Peyer's patch (tissue), 4 donors: Measurements from ENCODE around the gene C1QTNF9. TPM values are rescaled to one million over a fixed set of nuclear protein-coding genes. Genes with fewer than 3 reads are reported as not detected.

Experiments used
- DNase-seq, 3 donors: peaks; one replicate each; pipeline ENCODE4 v3.0.0-alpha.2; 2017 to 2019
- H3K27ac ChIP-seq, 4 donors: fragments of 200-600 bp; sonication (generic); one replicate each; pipeline ENCODE4 v1.5.1; 2016 to 2019
- H3K27me3 ChIP-seq, 2 donors: fragments of 200-600 bp; sonication (generic); one replicate each; pipeline ENCODE4 v1.5.1; 2019
- H3K36me3 ChIP-seq, 3 donors: fragments of 200-600 bp; sonication (generic); one replicate each; pipeline ENCODE4 v1.5.1; 2016 to 2019
- H3K4me1 ChIP-seq, 4 donors: fragments of 200-600 bp; sonication (generic); one replicate each; pipeline ENCODE4 v1.5.1; 2016 to 2019
- H3K4me3 ChIP-seq, 4 donors: fragments of 200-600 bp; sonication (generic); 1 replicate in 3 of 4; 2 replicates in 1 of 4; pipeline ENCODE4 v1.5.1; 2016 to 2019; ENCODE audit warnings: mild to moderate bottlenecking in 1 of 4
- H3K9me3 ChIP-seq, 4 donors: fragments of 200-600 bp; sonication (generic); one replicate each; pipeline ENCODE4 v1.5.1; 2016 to 2019; ENCODE audit warnings: mild to moderate bottlenecking in 1 of 4
- POLR2A ChIP-seq, 2 donors: fragments of 450-650 bp; IDR thresholded peaks; one replicate each; pipeline ENCODE4 v1.5.1; 2017; ENCODE audit warnings: antibody characterized with exemption in 2 of 2, mild to moderate bottlenecking in 2 of 2, moderate library complexity in 2 of 2
- total RNA-seq, 4 donors: library from RNA; depleted of rRNA; stranded (reverse); fragments of >200 nt; gene quantifications; one replicate each; pipeline ENCODE4 v1.1.0, GENCODE V29; 2016
- TF ChIP-seq, protein P1 (sequence below), 6 experiments: fragments of 450-650 bp in 4 of 6; fragments of 200-600 bp in 2 of 6; sonication (generic) in 1 of 6; IDR thresholded peaks; one replicate each; pipeline ENCODE4 v1.5.1; 2017 to 2019; ENCODE audit warnings: antibody characterized with exemption in 6 of 6, mild to moderate bottlenecking in 3 of 6, moderate library complexity in 1 of 6

The C1QTNF9 gene
- total RNA-seq, 4 donors from 2014 or later: 0.40 TPM; not detected in 3

DNA sequence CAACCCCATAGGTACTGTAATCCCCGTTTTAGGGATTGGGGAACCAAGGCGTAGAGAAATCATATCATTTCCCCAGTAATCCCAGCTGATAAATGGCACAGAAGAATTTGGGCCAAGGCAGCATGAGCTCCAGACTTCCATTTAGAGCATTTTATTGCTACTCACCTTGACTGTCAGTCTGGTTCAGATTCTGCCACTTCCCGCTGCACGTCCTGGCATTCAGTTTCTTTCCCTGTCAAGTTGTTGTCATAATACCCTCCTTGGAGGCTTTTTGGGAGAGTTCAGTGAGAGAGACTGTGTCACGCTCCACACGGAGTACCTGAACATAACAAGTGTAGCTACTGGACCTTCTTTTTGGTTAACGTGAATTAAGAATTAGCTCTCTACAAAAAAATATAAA is 7.5 kb upstream of the C1QTNF9 start:
- H3K27ac ChIP-seq: no peak overlapping the region
- H3K4me3 ChIP-seq: no peak overlapping the region
- no peak for TF ChIP-seq POLR2A (IDR thresholded peaks at IDR 0.05)
- TF ChIP-seq, protein P1, sequence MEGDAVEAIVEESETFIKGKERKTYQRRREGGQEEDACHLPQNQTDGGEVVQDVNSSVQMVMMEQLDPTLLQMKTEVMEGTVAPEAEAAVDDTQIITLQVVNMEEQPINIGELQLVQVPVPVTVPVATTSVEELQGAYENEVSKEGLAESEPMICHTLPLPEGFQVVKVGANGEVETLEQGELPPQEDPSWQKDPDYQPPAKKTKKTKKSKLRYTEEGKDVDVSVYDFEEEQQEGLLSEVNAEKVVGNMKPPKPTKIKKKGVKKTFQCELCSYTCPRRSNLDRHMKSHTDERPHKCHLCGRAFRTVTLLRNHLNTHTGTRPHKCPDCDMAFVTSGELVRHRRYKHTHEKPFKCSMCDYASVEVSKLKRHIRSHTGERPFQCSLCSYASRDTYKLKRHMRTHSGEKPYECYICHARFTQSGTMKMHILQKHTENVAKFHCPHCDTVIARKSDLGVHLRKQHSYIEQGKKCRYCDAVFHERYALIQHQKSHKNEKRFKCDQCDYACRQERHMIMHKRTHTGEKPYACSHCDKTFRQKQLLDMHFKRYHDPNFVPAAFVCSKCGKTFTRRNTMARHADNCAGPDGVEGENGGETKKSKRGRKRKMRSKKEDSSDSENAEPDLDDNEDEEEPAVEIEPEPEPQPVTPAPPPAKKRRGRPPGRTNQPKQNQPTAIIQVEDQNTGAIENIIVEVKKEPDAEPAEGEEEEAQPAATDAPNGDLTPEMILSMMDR (IDR thresholded peaks at IDR 0.05): no peak
- H3K36me3 ChIP-seq: peaks cover 0 to 77% (median 0%) of the 10 kb centered on the region in 3 donors
- no peaks in the 10 kb centered on the region for H3K4me1 ChIP-seq
- H3K9me3 ChIP-seq: no peaks in the 10 kb centered on the region
- DNase-seq: no peak
- H3K27me3 ChIP-seq: no peaks in the 10 kb centered on the region

DNA sequence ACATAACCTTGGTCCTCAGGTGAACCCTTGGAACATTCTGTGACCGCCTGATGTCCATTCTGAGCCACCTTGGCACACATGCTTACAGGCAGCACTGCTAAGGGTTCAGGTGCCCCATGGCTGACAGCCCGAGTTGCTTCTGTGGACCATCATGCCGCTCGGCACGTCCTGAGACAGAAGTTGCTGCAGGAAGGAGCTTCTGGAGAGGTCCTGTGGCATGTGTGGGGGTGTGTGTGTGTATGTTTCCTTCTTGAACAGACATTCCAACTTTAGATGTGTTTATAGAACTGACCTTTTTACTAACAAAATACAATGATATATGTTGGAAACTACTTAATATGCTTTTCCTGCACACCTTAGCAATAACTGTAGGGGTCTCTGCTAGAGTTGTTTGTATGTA is 4.8 kb upstream of the C1QTNF9 start:
- no peak for TF ChIP-seq POLR2A (IDR thresholded peaks at IDR 0.05)
- TF ChIP-seq, protein P1 (IDR thresholded peaks at IDR 0.05): no peak
- Histone ChIP-seq H3K27me3 (no peaks in the 10 kb centered on the region), H3K27ac (no peak overlapping the region), H3K36me3 (peaks cover 0 to 50% (median 0%) of the 10 kb centered on the region in 3 donors), H3K4me1 (no peaks in the 10 kb centered on the region), H3K4me3 (no peak overlapping the region), H3K9me3 (no peaks in the 10 kb centered on the region)
- no peak for DNase-seq

DNA sequence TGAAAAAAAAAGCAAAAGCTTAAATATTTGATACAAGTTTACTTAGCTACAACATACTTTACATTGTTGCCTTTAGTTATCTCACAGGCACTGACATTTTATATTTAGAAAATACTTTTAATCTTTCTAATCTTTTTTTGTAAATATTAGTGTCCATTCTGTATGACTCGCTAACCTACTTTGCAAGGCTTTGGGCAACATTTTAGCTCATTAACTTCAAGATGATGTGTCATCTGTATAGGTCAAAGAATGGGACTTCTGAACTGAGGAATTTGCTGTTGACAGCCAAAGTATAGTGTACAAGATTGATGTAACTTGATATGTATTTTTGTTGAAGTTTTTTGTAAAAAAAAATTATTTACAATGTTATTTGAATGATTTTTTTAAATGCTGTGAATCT is 2.7 kb upstream of the C1QTNF9 start:
- Histone ChIP-seq H3K4me1 (no peaks in the 10 kb centered on the region), H3K27me3 (no peaks in the 10 kb centered on the region), H3K4me3 (no peak overlapping the region), H3K27ac (no peak overlapping the region), H3K9me3 (no peaks in the 10 kb centered on the region), H3K36me3 (peaks cover 0 to 30% (median 0%) of the 10 kb centered on the region in 3 donors)
- DNase-seq: no peak
- no peak for TF ChIP-seq POLR2A (IDR thresholded peaks at IDR 0.05)
- TF ChIP-seq, protein P1 (IDR thresholded peaks at IDR 0.05): no peak

DNA sequence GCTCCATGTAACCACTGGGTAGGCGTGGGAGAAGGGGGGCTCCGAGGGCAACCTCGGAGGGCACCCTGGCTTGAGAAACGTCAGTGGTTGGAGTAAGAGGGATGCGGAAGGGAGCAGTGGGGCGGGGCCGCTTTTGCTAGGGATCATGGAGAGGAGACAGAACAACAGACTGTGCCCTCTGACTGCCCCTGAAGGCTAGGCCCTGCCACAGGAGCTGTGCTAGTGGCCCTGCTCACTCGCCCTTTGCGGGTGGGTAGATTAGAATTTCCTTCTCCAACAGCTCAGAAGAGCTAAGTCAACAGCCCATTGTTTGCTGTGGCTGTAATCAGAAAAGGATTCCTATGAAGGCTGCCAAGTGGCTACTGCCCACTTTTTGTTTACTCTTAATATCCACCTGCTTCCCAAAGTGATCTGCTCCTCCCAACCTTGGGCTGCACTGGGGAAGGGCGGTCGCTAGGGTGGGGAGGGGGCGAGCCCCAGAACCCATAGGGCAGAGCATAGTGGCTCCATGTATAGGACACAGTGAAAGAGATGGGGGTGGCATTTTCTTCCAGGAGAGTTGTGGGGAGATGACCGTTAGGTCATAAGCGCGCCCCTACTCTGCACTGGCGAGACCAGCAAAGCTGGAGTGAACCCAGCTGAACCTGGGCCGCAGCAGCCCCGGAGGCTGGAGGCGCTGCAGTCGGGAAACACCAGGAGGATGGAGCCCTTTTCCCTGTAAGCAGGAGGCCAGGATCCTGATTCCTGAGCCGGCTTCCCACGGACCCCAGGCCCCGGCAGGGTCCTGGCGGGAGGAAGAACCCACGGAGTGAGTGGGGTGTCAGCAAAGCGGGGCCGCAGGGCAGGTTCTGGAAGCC is 1.9 kb upstream of the C1QTNF9 start:
- Histone ChIP-seq H3K4me1 (no peaks in the 10 kb centered on the region), H3K4me3 (no peak overlapping the region), H3K27ac (no peak overlapping the region), H3K36me3 (peaks cover 0 to 22% (median 0%) of the 10 kb centered on the region in 3 donors), H3K9me3 (no peaks in the 10 kb centered on the region), H3K27me3 (no peaks in the 10 kb centered on the region)
- TF ChIP-seq, protein P1 (IDR thresholded peaks at IDR 0.05): no peak
- no peak for TF ChIP-seq POLR2A (IDR thresholded peaks at IDR 0.05)
- no peak for DNase-seq

DNA sequence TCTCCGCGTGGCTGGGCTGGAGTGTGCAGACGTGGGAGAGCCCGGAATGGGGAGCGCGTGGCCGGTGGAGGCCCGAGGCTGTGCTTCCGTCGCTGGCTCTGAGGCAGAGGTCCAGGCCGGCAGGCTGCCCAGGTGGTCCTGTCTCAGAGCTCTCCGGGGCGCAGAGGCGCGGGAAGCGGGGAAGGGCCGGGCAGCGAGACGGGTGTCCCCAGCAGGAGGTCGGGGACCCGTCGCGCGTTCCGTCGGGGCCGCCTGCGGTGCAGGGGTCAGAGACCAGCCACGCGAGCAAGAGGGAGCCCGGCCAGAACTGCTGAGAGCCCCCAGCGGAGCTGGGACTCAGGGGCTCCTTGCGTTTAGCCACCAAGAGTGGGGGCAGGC is 1.3 kb upstream of the C1QTNF9 start:
- Histone ChIP-seq H3K4me3 (no peak overlapping the region), H3K27me3 (no peaks in the 10 kb centered on the region), H3K27ac (no peak overlapping the region), H3K36me3 (peaks cover 0 to 16% (median 0%) of the 10 kb centered on the region in 3 donors), H3K9me3 (no peaks in the 10 kb centered on the region), H3K4me1 (no peaks in the 10 kb centered on the region)
- no peak for TF ChIP-seq POLR2A (IDR thresholded peaks at IDR 0.05)
- TF ChIP-seq, protein P1 (IDR thresholded peaks at IDR 0.05): no peak
- DNase-seq: no peak
